HEK293 (cell line): Measurements from ENCODE around the gene NANOS2.

Source experiments
- ZNF473 ChIP-seq: fragments of 450-650 bp; formaldehyde crosslinking; IDR thresholded peaks from 2 replicates; pipeline ENCODE4 v1.5.1; 2017; ENCODE audit warnings: missing biosample characterization, missing genetic modification characterization
- ZNF548 ChIP-seq: fragments of 450-650 bp; formaldehyde crosslinking; IDR thresholded peaks from 2 replicates; pipeline ENCODE4 v1.5.1; 2016; ENCODE audit warnings: missing biosample characterization, missing genetic modification characterization
- TF ChIP-seq, protein P1 (sequence below): fragments of 450-650 bp; formaldehyde crosslinking; IDR thresholded peaks from 2 replicates; pipeline ENCODE4 v1.5.1; 2016; ENCODE audit warnings: missing biosample characterization, missing genetic modification characterization

DNA sequence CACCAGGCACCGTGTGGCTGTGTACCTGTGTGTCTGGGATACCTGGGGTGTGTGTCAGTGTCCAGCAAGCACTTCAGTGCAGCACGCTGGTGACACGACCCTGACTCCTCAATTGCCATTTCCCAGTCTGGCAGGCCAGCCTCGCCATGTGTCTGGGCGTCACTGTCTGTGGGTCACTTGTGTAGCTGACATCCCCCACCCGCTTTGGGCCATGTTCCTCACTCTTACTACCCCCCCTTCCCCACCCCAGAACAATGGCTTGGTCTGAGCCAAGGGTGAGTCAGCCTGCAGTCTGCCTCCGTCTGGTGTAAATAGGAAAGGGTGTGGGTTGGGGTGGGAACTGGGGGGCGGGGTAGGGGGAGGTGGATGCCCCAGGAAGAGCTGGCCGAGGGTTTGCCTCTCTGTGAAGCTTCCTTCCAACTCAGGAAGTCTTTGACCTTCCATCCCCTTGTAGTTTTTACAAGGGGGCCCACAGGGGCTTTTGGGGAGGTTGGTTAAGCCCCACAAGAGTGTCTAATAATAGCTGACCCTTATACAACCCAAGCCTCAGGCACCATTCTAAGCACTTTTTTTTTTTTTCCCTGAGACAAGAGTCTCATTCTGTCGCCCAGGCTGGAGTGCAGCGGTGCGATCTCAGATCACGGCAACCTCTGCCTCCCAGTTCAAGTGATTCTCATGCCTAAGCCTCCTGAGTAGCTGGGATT lies 41.5 kb upstream of the NANOS2 start:
- TF ChIP-seq ZNF548 (tag by site-specific recombination) (no peak), ZNF473 (tag by site-specific recombination) (no peak)
- TF ChIP-seq, protein P1, sequence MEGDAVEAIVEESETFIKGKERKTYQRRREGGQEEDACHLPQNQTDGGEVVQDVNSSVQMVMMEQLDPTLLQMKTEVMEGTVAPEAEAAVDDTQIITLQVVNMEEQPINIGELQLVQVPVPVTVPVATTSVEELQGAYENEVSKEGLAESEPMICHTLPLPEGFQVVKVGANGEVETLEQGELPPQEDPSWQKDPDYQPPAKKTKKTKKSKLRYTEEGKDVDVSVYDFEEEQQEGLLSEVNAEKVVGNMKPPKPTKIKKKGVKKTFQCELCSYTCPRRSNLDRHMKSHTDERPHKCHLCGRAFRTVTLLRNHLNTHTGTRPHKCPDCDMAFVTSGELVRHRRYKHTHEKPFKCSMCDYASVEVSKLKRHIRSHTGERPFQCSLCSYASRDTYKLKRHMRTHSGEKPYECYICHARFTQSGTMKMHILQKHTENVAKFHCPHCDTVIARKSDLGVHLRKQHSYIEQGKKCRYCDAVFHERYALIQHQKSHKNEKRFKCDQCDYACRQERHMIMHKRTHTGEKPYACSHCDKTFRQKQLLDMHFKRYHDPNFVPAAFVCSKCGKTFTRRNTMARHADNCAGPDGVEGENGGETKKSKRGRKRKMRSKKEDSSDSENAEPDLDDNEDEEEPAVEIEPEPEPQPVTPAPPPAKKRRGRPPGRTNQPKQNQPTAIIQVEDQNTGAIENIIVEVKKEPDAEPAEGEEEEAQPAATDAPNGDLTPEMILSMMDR (tag by site-specific recombination), result no peak
